HL-60/S4 treated with retinoic acid at 250 ng/mL for 4 days and 3 days (cell line): ENCODE measurements around the gene GVQW3.

Source experiments
- in situ Hi-C: fragments of 300-500 bp; cut with MboI; formaldehyde crosslinking; loops from 2 replicates; pipeline ENCODE4 v1.7.0; 2022; ENCODE audit warnings: low sequenced_read_pairs

GVQW3 gene

DNA sequence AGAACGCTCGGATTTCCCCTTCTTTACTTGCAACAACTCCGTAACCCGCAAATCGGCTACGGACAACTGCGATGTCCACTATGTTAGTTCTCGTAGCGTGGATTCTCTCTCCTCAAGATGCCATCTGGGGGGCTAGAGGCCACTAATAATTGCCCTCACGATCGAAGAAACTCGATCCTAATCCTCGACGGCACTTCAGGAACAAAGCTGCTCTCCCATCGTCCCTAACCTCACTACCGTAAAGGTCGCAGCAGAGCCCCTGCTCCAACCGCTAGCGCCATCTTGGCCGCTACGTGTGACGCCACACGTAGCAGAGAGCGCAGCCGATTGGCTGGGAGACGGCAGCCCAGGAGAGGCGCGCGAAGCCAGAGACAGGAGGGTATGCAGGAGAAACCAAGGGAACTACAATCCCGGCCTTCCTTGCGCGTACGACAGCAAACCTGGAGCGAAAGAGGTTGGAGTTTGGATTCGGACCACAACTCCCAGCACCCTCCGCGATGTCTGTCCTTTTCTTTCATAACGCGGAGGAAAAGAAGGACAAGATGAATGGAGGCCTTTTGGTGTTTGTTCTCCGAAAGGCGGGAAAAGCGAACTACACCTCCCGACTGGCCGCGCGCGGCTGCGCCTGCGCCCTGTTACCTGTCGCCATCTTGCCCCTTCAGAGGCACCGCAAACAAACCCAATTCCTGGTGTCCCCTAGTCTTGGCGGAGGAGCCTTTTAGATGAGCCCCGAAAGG lies 63.4 kb downstream of the GVQW3 start, which contains the start of gene EMSY:
Gene EMSY, plus strand, starts transcription at position 635 of the 737 bp plus-strand sequence. CDS start 1,921 bp downstream, outside the sequence.
- in situ Hi-C loops: no loop called here

DNA sequence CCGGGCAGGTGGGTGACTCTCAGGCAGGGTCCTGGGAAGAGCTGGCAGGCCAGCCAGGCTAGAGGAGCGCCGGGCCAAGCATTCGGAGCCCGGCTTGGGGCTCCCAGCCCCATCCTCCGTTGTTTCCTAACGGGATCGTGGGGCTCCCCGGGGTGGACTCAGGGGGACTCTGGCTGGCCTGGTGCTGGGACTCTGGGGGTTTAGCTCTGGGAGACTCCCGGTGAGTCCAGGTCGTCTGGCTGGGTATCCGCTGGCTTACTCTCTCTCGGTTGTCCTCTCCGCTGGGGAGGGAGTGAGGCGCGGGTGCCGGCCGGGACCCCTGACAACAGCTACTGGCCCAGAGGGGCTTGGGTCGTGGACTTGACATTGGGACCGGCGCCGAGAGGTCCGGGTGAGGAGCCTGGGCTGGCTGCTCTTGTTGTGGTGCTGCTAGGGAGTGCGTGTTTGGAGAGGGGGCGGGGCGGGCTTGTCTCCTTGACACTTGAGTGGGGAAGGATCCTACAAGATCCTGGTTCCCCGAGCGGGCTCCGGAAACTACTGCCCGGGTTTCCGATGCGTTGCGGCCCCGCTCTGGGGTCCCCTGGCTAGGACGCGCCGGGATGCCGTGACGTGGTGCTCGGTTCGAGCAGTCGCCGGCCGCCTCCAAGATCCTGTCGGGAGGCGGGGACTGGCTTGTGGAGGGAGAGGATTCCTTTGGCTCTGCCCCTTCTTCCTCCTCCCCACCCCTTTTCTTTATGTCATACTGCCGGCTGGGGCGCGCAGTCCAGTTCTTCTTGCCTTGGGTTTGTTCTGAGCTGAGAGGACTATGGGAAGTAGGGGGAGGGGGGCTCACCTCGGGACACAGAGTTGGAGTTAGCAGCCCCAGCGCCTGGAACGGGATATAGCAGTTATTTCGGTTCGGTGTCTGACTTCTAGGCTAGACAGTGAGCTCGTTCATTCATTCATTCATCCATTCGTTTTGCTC lies 64.3 kb downstream of the GVQW3 start:
- in situ Hi-C loops: no loop called here

DNA sequence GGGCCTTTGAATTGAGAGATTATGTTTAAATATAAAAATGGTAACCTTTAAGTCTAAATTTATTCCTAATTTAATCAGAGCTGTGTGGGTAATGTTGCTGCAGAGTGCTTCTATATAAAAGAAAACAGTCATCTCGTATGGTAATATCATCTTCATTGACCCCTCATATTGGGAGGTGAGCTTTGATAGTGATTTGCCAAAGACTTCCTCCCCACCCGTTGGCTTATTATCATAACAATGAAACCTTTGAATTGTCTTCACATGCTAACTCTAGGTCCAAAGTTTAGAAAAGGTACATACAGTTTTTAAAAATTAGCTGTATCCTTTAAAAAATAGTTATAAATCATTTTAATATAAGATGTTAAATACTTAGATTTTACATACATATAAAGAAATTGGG lies 67.4 kb downstream of the GVQW3 start:
- in situ Hi-C loops: no loop called here

DNA sequence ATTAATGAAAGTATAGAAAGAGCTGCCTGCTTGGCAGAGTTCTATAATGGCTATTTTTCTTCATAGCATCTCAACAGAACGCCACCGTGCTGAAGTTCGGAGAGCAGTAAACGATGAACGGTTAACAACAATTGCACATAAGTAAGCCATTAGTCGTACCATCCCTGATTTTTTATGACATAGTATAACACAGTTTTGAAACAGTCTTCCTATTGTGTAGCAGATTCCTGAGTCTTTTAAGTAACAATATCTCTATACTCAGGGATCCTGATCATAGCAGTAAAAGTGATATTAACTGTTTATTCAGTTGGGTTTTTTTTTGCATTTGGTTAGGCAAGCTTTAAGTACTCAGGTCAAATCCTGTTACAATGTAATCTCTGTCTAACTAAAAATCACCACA lies 72.1 kb downstream of the GVQW3 start:
- in situ Hi-C loops: no loop called here

DNA sequence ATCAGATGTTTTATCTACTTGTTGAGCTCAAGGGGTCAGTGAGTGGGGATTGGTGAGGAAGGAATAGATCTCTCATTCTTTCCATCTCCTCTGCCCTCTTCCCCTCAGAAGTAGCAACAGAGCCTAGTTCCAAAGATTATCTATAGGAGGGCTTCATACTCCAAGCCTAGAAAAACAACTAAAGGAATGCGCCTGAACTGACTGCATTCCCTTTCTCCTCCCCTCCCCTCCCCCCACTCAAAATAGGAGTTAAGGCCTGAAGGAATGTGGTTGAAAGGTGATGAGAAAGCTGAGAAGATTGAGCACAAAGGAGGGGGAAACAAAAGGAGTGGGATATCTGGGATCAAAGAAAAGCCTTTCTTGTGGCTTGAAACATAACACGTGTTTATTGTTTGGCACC lies 74.2 kb downstream of the GVQW3 start:
- in situ Hi-C loops: no loop called here

DNA sequence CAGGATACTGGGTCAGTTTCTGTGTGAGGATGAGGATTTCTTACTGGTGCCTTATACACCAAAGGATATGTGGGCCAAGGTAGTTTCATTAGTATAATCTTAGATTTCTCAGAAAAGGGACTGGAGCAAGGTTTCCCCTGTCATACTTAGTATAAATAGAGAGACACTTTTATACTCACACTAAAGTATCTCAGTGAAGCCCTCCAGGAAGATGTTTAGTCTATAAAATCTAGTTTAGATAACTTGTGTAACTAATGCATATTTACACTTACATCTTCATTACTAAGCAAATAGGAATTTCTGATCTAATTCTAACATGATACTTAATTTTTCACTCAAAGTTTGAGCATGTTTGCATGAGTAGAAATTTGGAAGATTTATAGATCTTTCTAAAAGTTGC lies 74.8 kb downstream of the GVQW3 start:
- in situ Hi-C loops: no loop called here

DNA sequence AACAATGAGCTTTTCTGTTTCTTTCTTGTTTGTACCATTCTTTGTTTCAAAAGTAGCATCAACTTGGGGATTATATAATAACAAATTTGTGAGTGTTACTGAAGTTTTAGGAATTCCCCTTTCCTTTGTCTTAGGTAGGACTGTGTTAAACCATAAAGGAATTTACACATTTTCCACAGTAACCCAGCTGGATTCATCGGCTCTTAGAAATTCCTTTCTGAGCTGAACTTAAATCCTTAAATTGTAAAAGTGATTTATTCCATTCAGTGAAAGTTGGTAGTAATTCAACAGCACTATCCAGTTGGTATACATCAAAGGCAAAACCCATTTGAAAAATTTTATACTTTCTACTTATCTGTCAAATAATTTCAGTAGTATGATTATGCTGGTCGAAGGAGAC lies 75.4 kb downstream of the GVQW3 start:
- in situ Hi-C loops: no loop called here
